Globus pallidus (tissue), 1 donor: ENCODE measurements around the gene ARFGEF2.
"Not testable (repeated sequence)": the region's sequence is repeated elsewhere in the genome, so short reads cannot be mapped to it uniquely, and the experiment has no call there.

ENCODE experiments used
- DNase-seq: peaks from one replicate; pipeline ENCODE4 v3.0.0-alpha.2; 2015; ENCODE audit warnings: low spot score

The ARFGEF2 gene

GRCh38 chr20:48956052-48956451 is 34.5 kb downstream of the ARFGEF2 start:
- DNase-seq, result no peak

- DNase-seq, result no peak
Observed at GRCh38 chr20:48957053-48957481, 35.6 kb downstream of the ARFGEF2 start.

GRCh38 chr20:48957533-48957932 is 36.0 kb downstream of the ARFGEF2 start:
- DNase-seq, result no peak

GRCh38 chr20:48958743-48959142 is 37.2 kb downstream of the ARFGEF2 start:
- DNase-seq, result no peak

- DNase-seq, result no peak
Observed at GRCh38 chr20:48959899-48960550, 38.5 kb downstream of the ARFGEF2 start.

- DNase-seq, result no peak
Observed at GRCh38 chr20:48962421-48962820, 40.9 kb downstream of the ARFGEF2 start.

- DNase-seq, result peak; percentile 40
Observed at GRCh38 chr20:48962976-48963771, 41.7 kb downstream of the ARFGEF2 start.

- DNase-seq, result no peak
Observed at GRCh38 chr20:48965189-48965910, 43.8 kb downstream of the ARFGEF2 start.

GRCh38 chr20:48970681-48971365 is 49.3 kb downstream of the ARFGEF2 start:
- DNase-seq, result no peak

- no peak for DNase-seq
Observed at GRCh38 chr20:48971956-48972355, 50.4 kb downstream of the ARFGEF2 start.

- DNase-seq, result no peak
Observed at GRCh38 chr20:48972816-48973215, 51.3 kb downstream of the ARFGEF2 start.

- DNase-seq, result no peak
Observed at GRCh38 chr20:48975955-48976354, 54.4 kb downstream of the ARFGEF2 start.

GRCh38 chr20:48979980-48980379 is 58.5 kb downstream of the ARFGEF2 start:
- not testable (repeated sequence) for DNase-seq

- no peak for DNase-seq
Observed at GRCh38 chr20:48983423-48984400, 62.2 kb downstream of the ARFGEF2 start.

GRCh38 chr20:48984575-48985219 is 63.2 kb downstream of the ARFGEF2 start:
- peak; percentile 21 for DNase-seq

- DNase-seq, result peak; percentile 31
Observed at GRCh38 chr20:48986899-48987298, 65.4 kb downstream of the ARFGEF2 start.

GRCh38 chr20:48990467-48990866 is 69.0 kb downstream of the ARFGEF2 start:
- DNase-seq, result no peak

- no peak for DNase-seq
Observed at GRCh38 chr20:48995589-48995988, 74.1 kb downstream of the ARFGEF2 start.

- DNase-seq, result peak; percentile 71
Observed at GRCh38 chr20:48999890-49000870, 78.7 kb downstream of the ARFGEF2 start.
